Measurements from ENCODE around the gene BCAS3. TPM values are rescaled to one million over a fixed set of nuclear protein-coding genes. Genes with fewer than 3 reads are reported as not detected.

BCAS3 gene
- total RNA-seq, 2 donors from 2014 or later = 28.0 to 37.7 TPM

GRCh38 chr17:61097781-61098180 lies 420.1 kb downstream of the BCAS3 start:
- no peak for DNase-seq
- peaks cover 4% of the 10 kb centered on the region for H3K9me3 Mint-ChIP-seq
- H3K36me3 Mint-ChIP-seq (ENCODE audit: low read depth) = no peaks in the 10 kb centered on the region
- Histone ChIP-seq H3K27ac (ENCODE audit: low read depth, low read length) (no peak overlapping the region), H3K4me3 (ENCODE audit: low read length) (no peak overlapping the region), H3K9ac (ENCODE audit: extremely low read depth, low read length, poor library complexity, severe bottlenecking) (no peak overlapping the region), H3K4me1 (ENCODE audit: control insufficient read depth, insufficient read depth, low read length) (no peaks in the 10 kb centered on the region), H3K36me3 (ENCODE audit: control insufficient read depth, insufficient read depth, low read length) (no peaks in the 10 kb centered on the region), H3K27me3 (ENCODE audit: control insufficient read depth, insufficient read depth, low read length, poor library complexity, severe bottlenecking) (no peaks in the 10 kb centered on the region), H3K9me3 (ENCODE audit: control insufficient read depth, low read length) (peaks cover under 1% of the 10 kb centered on the region)
- no peak for TF ChIP-seq CTCF (conservative IDR thresholded peaks at IDR 0.05)
- no peak overlapping the region for H3K4me3 Mint-ChIP-seq
- no peaks in the 10 kb centered on the region for H3K27me3 Mint-ChIP-seq (ENCODE audit: insufficient read depth)
- H3K4me1 Mint-ChIP-seq = no peaks in the 10 kb centered on the region
- no peak overlapping the region for H3K27ac Mint-ChIP-seq
- 79% methylated on average over 1 of the region's 1 CpG; no CpG with 5 or more reads in 1 of the 2 experiments for WGBS, 2 experiments (ENCODE audit: insufficient coverage in 1 of 2, insufficient read length in 1 of 2)

- peaks cover 9% of the 10 kb centered on the region for H3K36me3 Mint-ChIP-seq (ENCODE audit: low read depth)
- Histone ChIP-seq H3K27ac (ENCODE audit: low read depth, low read length) (no peak overlapping the region), H3K27me3 (ENCODE audit: control insufficient read depth, insufficient read depth, low read length, poor library complexity, severe bottlenecking) (no peaks in the 10 kb centered on the region), H3K4me1 (ENCODE audit: control insufficient read depth, insufficient read depth, low read length) (no peaks in the 10 kb centered on the region), H3K9me3 (ENCODE audit: control insufficient read depth, low read length) (peaks cover 4% of the 10 kb centered on the region), H3K36me3 (ENCODE audit: control insufficient read depth, insufficient read depth, low read length) (no peaks in the 10 kb centered on the region), H3K4me3 (ENCODE audit: low read length) (no peak overlapping the region), H3K9ac (ENCODE audit: extremely low read depth, low read length, poor library complexity, severe bottlenecking) (no peak overlapping the region)
- no peaks in the 10 kb centered on the region for H3K4me1 Mint-ChIP-seq
- no peak for TF ChIP-seq CTCF (conservative IDR thresholded peaks at IDR 0.05)
- H3K27ac Mint-ChIP-seq = no peak overlapping the region
- DNase-seq = no peak
- 78% methylated on average over 3 of the region's 4 CpGs; no CpG with 5 or more reads in 1 of the 2 experiments for WGBS, 2 experiments (ENCODE audit: insufficient coverage in 1 of 2, insufficient read length in 1 of 2)
- no peaks in the 10 kb centered on the region for H3K27me3 Mint-ChIP-seq (ENCODE audit: insufficient read depth)
- H3K4me3 Mint-ChIP-seq = no peak overlapping the region
- H3K9me3 Mint-ChIP-seq = peaks cover 10% of the 10 kb centered on the region
These were observed 428.7 kb downstream of the BCAS3 start for GRCh38 chr17:61106354-61106753.

GRCh38 chr17:61116577-61116976 lies 438.9 kb downstream of the BCAS3 start:
- no peak for TF ChIP-seq CTCF (conservative IDR thresholded peaks at IDR 0.05)
- H3K4me3 Mint-ChIP-seq = no peak overlapping the region
- H3K27ac Mint-ChIP-seq = no peak overlapping the region
- 86 to 100% methylated on average over 1 of the region's 1 CpG for WGBS, 2 experiments (ENCODE audit: insufficient coverage in 1 of 2, insufficient read length in 1 of 2)
- peaks cover 13% of the 10 kb centered on the region for H3K9me3 ChIP-seq (ENCODE audit: control insufficient read depth, low read length)
- H3K9ac ChIP-seq (ENCODE audit: extremely low read depth, low read length, poor library complexity, severe bottlenecking) = no peak overlapping the region
- H3K9me3 Mint-ChIP-seq = peaks cover 11% of the 10 kb centered on the region
- H3K4me1 Mint-ChIP-seq = peaks cover 6% of the 10 kb centered on the region
- no peak overlapping the region for H3K27ac ChIP-seq (ENCODE audit: low read depth, low read length)
- H3K27me3 Mint-ChIP-seq (ENCODE audit: insufficient read depth) = no peaks in the 10 kb centered on the region
- H3K36me3 Mint-ChIP-seq (ENCODE audit: low read depth) = no peaks in the 10 kb centered on the region
- no peaks in the 10 kb centered on the region for H3K36me3 ChIP-seq (ENCODE audit: control insufficient read depth, insufficient read depth, low read length)
- no peaks in the 10 kb centered on the region for H3K27me3 ChIP-seq (ENCODE audit: control insufficient read depth, insufficient read depth, low read length, poor library complexity, severe bottlenecking)
- no peak overlapping the region for H3K4me3 ChIP-seq (ENCODE audit: low read length)
- no peaks in the 10 kb centered on the region for H3K4me1 ChIP-seq (ENCODE audit: control insufficient read depth, insufficient read depth, low read length)
- DNase-seq = no peak
